Measurements from ENCODE around the gene ZBTB16. TPM values are rescaled to one million over a fixed set of nuclear protein-coding genes. Genes with fewer than 3 reads are reported as not detected.

Gene ZBTB16
- total RNA-seq, 2 experiments from 2014 or later, result 11.0 to 11.8 TPM

DNA sequence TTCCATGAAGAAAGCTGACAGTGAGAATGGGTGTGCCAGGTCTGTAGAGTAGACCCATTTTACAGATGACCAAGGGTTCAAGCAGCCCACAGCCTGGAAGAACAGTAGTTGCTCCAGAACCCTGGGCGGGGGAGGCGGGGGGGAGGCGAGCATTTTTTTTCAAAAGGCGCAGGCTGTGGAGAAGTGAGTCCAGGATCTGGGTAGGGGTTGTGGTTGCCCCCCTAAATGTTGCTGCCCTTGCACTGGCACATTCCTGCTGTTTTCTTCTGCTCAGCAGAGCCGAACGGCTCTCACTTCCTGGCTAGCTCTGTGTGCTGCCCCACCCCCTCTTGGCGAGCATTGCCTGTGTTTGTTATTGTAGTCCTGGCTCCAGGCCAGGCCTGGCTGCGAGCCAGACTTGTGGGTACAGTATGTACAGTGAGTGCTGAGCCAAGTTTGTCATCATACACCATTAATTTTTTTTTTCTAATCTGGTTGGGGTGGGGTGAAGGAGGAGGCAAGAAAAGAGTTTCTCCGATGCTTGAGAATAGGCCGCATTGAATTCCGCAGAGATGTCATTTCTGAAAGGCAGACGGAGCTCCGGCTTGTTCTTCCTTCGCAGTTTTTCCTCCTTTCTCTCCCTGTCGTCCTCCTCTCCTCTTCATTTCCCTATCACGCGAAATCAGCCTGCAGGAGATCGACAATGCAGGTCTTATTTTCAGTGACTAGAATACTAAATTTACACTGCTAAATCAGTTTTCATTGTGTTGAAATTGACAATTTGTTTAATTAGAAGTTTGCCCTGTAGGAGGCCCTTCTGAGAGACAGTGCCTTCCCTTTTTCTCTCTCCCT is 100.5 kb downstream of the ZBTB16 start:
- Mint-ChIP-seq H3K4me3 (peak overlapping the region; percentile 49), H3K9me3 (no peaks in the 10 kb centered on the region), H3K27ac (peak overlapping the region; percentile 75), H3K36me3 (ENCODE audit: low read depth) (peaks cover 21% of the 10 kb centered on the region), H3K4me1 (peaks cover 49% of the 10 kb centered on the region), H3K27me3 (peaks cover 3% of the 10 kb centered on the region)
- ChIA-PET POLR2A (interaction anchor here (0.7 to 2.7 kb wide), 11 partner anchors 10 to 106 kb away, joined by 3 to 17 read pairs (median 5); no protein-coding TSS in a partner anchor), CTCF (interaction anchor here (0.8 to 3.1 kb wide), 7 partner anchors 24 to 165 kb away, joined by 3 to 23 read pairs (median 3); no protein-coding TSS in a partner anchor)
- DNase-seq, result peak; percentile 97

DNA sequence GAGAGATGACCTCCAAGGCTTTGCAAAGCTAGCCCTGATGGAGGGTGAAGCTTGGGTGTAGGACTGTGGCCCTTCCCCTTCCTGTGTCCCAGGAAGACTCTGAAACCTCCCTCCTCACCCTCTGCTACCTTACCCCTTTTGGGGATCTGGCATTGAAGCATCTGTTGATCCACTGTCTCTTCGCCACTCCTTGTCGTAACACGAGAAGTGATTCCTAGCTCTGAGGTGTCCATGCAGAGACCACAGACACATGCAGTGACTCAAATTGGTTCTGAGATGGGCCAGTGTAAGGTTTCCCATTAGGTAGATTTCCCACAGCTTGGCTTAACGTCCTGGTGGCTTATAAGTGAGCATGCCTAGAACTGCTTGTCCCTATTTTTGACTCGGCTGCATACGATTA is 101.4 kb downstream of the ZBTB16 start:
- peaks cover 21% of the 10 kb centered on the region for H3K36me3 Mint-ChIP-seq (ENCODE audit: low read depth)
- POLR2A ChIA-PET, result interaction anchor here (0.7 to 2.7 kb wide), 4 partner anchors 9 to 32 kb away, joined by 3 to 17 read pairs (median 9); no protein-coding TSS in a partner anchor
- CTCF ChIA-PET, result interaction anchor here (3.1 kb wide), 1 partner anchor 100 kb away, joined by 23 read pairs; no protein-coding TSS in a partner anchor
- DNase-seq, result no peak
- no peaks in the 10 kb centered on the region for H3K9me3 Mint-ChIP-seq
- peaks cover 3% of the 10 kb centered on the region for H3K27me3 Mint-ChIP-seq
- H3K4me3 Mint-ChIP-seq, result peak overlapping the region; percentile 12
- H3K27ac Mint-ChIP-seq, result peak overlapping the region; percentile 75
- H3K4me1 Mint-ChIP-seq, result peaks cover 56% of the 10 kb centered on the region

DNA sequence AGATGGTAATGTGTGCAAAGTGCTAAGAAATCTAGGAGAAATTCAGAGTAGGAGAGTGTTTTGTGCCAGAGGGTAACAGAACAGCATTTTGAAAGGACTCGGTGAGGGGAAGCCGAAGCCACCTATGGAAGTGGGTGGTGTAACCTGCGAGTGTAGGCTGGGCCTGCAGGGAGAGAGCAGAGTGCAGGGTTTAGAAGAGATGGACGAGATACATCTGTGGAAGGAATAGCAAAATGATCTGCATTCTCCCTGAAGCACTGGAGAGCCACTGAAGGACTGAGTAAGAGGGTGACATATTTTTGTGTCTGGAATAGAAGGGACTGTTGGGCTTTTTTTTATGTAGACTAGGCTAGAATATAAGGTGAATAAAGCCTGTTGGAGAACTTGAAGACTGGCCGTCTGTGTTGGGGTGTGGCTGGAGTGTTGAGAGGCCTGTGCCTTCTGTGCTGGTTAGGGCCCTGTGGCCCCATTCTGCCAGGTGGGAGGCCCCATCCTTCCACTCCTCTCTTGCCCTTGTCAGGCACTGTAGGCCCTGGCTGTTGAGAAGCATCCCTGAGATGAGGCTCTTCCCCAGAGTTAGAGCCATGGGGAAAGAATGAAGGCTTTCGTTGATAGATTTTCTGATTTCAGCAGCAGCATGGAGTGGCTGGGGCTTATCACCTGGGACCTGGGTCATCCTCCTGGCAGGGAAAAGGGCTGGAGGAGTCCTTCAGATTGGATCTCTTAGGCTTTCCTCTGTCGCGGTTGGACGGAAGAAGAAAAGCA is 102.2 kb downstream of the ZBTB16 start:
- peaks cover 3% of the 10 kb centered on the region for H3K27me3 Mint-ChIP-seq
- peaks cover 21% of the 10 kb centered on the region for H3K36me3 Mint-ChIP-seq (ENCODE audit: low read depth)
- ChIA-PET POLR2A (interaction anchor here (0.9 to 2.7 kb wide), 5 partner anchors 11 to 54 kb away, joined by 3 to 17 read pairs (median 5); no protein-coding TSS in a partner anchor), CTCF (interaction anchor here (3.1 kb wide), 1 partner anchor 100 kb away, joined by 23 read pairs; no protein-coding TSS in a partner anchor)
- H3K27ac Mint-ChIP-seq, result peak overlapping the region; percentile 47
- H3K9me3 Mint-ChIP-seq, result no peaks in the 10 kb centered on the region
- peaks cover 64% of the 10 kb centered on the region for H3K4me1 Mint-ChIP-seq
- H3K4me3 Mint-ChIP-seq, result no peak overlapping the region
- DNase-seq, result no peak

DNA sequence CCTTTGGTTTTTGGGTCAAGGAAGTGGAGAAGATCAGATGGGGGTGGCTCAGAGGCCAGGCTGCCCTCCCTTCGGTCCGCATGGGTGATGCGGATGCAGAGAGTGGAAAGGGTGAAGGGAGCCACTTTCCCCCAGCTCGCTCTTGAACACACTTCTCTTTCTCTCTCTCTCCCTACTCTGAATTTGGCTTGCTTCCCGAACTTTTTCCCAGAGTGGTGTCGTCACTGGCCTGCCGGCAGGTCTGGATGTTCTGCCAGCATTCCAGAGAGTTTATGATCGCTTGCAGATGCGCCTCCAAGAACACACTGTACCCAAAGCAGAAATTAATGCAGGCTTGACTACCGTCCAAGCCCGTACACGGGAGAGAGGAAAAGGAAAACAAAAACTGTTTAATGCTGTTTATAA is 103.2 kb downstream of the ZBTB16 start:
- no peak overlapping the region for H3K27ac Mint-ChIP-seq
- CTCF ChIA-PET, result no interaction called here
- no peaks in the 10 kb centered on the region for H3K9me3 Mint-ChIP-seq
- no peak for DNase-seq
- no peak overlapping the region for H3K4me3 Mint-ChIP-seq
- H3K36me3 Mint-ChIP-seq (ENCODE audit: low read depth), result peaks cover 18% of the 10 kb centered on the region
- POLR2A ChIA-PET, result interaction anchor here (0.9 to 1.7 kb wide), 3 partner anchors 12 to 53 kb away, joined by 3 to 5 read pairs (median 4); no protein-coding TSS in a partner anchor
- peaks cover 3% of the 10 kb centered on the region for H3K27me3 Mint-ChIP-seq
- peaks cover 71% of the 10 kb centered on the region for H3K4me1 Mint-ChIP-seq

DNA sequence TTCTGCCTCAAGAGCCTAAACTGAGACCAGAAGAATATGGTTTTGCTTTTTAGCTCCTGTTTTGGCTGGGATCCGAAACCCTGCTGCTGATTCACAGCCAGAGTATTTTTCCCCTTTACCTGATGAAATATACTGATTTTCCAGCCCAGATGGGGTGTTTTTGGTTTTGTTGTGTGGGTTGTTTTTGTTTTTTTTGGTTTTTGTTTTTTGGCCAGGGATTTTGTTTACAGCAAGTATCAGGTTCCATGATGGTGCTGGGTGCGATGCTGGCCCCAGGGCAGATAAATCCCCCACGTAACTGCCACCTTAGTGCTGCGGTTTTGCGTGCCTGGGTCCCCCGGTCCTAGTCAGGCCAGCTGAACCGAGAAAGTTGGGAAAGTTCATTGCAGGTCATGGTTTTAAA is 103.7 kb downstream of the ZBTB16 start:
- ChIA-PET POLR2A (interaction anchor here (1.3 to 1.7 kb wide), 2 partner anchors 12 to 20 kb away, joined by 4 to 5 read pairs; no protein-coding TSS in a partner anchor), CTCF (no interaction called here)
- H3K27me3 Mint-ChIP-seq, result peaks cover 3% of the 10 kb centered on the region
- peaks cover 71% of the 10 kb centered on the region for H3K4me1 Mint-ChIP-seq
- DNase-seq, result no peak
- peaks cover 13% of the 10 kb centered on the region for H3K36me3 Mint-ChIP-seq (ENCODE audit: low read depth)
- H3K9me3 Mint-ChIP-seq, result no peaks in the 10 kb centered on the region
- H3K27ac Mint-ChIP-seq, result no peak overlapping the region
- no peak overlapping the region for H3K4me3 Mint-ChIP-seq

DNA sequence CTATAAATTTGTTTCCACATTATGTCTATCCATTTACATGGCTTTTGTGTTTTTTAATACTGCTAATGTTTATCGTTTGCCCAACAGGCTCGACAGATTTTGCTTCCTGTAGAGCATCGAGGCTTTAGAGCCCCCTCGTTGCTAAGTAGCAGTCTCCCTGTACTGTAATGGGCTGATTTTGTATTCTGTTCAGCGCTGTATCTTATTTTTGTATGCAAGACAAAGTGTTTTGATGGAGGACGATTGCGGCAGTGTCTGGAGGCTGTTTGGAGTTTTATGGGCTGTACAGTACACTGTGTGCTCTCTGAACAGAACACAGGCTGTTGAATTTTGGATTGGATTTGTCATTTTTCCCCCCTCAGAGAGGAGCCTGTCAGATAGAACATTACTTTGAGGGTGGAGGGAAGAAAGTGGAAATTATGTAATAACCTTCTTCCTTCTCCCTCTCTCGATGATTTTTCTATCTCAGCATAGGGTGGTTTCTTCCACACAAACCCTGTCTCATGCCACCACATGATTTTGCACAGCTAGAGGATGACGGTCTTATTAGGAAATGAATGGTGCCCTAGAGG is 104.4 kb downstream of the ZBTB16 start:
- H3K9me3 Mint-ChIP-seq, result no peaks in the 10 kb centered on the region
- no peak overlapping the region for H3K4me3 Mint-ChIP-seq
- ChIA-PET CTCF (no interaction called here), POLR2A (no interaction called here)
- H3K4me1 Mint-ChIP-seq, result peaks cover 75% of the 10 kb centered on the region
- peaks cover 3% of the 10 kb centered on the region for H3K27me3 Mint-ChIP-seq
- H3K36me3 Mint-ChIP-seq (ENCODE audit: low read depth), result peaks cover 10% of the 10 kb centered on the region
- DNase-seq, result no peak
- no peak overlapping the region for H3K27ac Mint-ChIP-seq

DNA sequence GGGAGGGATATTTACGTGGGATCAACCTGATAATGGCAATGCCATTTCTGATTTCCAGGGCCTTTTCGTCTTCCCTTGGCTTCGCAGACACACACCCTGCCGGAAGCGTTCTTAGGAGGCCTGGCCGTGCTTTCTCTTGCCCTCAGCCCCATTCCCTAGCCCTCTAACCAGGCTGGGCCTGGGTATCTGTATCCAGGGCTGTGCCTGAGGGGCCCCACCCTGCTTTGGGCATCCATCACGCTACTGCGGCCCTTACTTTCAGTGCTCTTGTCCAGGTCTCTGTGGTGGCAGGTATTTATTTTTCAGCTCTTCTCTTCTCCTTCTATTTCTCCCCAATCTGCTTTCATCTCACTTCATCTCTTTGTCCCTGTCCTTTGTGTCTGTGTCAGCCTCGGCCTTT is 105.0 kb downstream of the ZBTB16 start:
- H3K9me3 Mint-ChIP-seq, result no peaks in the 10 kb centered on the region
- H3K27me3 Mint-ChIP-seq, result peaks cover 3% of the 10 kb centered on the region
- no peak for DNase-seq
- peaks cover 76% of the 10 kb centered on the region for H3K4me1 Mint-ChIP-seq
- ChIA-PET CTCF (no interaction called here), POLR2A (no interaction called here)
- no peak overlapping the region for H3K27ac Mint-ChIP-seq
- H3K36me3 Mint-ChIP-seq (ENCODE audit: low read depth), result peaks cover 7% of the 10 kb centered on the region
- no peak overlapping the region for H3K4me3 Mint-ChIP-seq

DNA sequence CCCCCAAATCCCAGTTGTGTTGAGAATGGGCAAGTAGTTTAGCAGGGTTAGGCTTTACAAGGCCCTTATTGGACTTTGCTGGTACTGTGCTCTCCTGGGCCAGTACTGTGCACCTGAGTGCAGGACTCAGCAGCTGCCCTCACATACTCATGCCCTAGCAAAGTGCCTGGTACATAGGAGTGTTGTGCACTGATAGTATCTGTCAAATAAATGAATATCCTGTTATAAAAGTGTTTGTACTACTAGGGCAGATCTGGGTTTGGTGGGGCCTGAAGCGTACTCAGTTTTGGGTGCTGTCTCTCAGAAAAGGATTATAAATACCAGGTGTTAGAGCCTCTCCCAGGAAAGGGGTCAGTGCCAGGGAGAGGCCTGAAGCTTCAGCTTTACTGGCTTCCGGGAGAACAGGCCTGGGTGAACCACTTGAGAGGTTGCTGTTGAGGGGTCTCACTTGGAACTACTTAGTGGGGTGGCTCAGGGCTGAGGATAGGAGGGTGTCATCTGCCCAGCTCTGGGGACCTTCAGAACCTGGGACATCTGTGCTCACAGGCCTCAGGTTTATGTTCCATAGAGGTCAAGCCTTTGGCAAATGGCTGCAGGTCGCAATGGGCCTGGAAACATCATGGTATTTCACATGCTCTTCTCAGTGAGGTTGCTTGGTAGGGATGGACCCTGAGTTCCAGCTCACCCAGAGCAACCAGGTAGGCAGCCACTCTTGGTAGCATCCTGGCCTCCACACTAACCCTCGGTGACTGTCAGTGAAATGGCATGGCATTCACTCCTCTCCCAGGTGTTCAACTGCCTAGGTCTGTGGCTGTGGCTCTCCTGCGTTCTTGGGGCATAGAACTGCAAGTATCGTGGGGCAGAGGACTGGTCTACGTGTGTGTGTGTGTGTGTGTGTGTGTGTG is 106.1 kb downstream of the ZBTB16 start:
- POLR2A ChIA-PET, result interaction anchor here (1.0 to 1.2 kb wide), 2 partner anchors 9 to 107 kb away, joined by 3 read pairs; no protein-coding TSS in a partner anchor

DNA sequence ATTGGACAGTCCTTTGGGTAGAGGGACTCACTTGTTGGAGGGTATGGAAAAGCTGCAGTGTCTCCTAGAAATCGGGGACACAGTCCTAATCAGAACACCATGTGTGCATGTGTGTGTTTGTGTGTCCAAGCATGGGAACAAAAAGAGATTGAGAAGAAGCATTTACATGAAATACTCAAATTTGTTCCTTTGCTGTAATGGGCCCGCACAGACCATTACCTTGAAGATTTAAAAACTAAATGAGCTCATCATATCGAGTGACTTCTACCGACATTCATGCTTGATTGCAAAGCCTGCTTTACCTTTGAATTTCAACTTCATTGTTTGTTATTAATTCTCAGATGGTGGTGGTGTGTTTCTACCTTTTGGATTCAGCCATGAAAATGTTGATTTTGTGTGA is 106.9 kb downstream of the ZBTB16 start:
- Mint-ChIP-seq H3K27me3 (peaks cover 3% of the 10 kb centered on the region), H3K36me3 (ENCODE audit: low read depth) (peaks cover 4% of the 10 kb centered on the region), H3K27ac (peak overlapping the region; percentile 73), H3K9me3 (no peaks in the 10 kb centered on the region), H3K4me3 (no peak overlapping the region), H3K4me1 (peaks cover 61% of the 10 kb centered on the region)
- no peak for DNase-seq
- ChIA-PET POLR2A (interaction anchor here (0.7 to 9.0 kb wide), 6 partner anchors 8 to 108 kb away, joined by 3 to 121 read pairs (median 5); no protein-coding TSS in a partner anchor), CTCF (interaction anchor here (0.6 to 3.2 kb wide), 9 partner anchors 11 to 105 kb away, joined by 3 to 18 read pairs (median 4); no protein-coding TSS in a partner anchor)

More for the DNA sequence above, 106.1 kb downstream of the ZBTB16 start:
- H3K4me3 Mint-ChIP-seq, result no peak overlapping the region
- H3K36me3 Mint-ChIP-seq (ENCODE audit: low read depth), result peaks cover 7% of the 10 kb centered on the region
- H3K27me3 Mint-ChIP-seq, result peaks cover 3% of the 10 kb centered on the region
- peak overlapping the region; percentile 27 for H3K27ac Mint-ChIP-seq
- no peak for DNase-seq
- H3K9me3 Mint-ChIP-seq, result no peaks in the 10 kb centered on the region
- H3K4me1 Mint-ChIP-seq, result peaks cover 69% of the 10 kb centered on the region
- CTCF ChIA-PET, result interaction anchor here (1.2 to 3.2 kb wide), 3 partner anchors 18 to 96 kb away, joined by 4 to 18 read pairs (median 10); no protein-coding TSS in a partner anchor

DNA sequence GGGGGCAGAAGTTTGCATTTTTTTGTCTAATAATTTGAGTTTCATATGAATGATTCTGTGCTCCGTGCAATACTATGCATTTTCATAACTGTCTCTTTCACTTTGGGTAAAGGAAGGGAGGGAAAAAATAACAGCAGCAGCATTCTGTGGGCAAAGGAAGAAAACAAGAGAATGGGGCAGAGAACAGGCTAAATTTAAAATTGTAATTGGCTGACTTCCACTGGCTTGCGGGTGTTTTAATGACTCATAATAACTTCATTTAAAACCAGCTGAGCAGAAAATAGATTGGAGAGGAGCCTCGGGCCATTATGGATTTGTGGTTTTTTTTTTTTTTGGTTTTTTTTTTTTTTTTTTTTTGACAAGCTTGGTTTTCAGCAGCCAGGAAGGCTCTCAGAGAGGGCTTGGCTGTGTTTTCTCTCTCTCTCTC is 107.4 kb downstream of the ZBTB16 start:
- peaks cover 61% of the 10 kb centered on the region for H3K4me1 Mint-ChIP-seq
- POLR2A ChIA-PET, result interaction anchor here (0.7 to 9.0 kb wide), 7 partner anchors 14 to 108 kb away, joined by 3 to 121 read pairs (median 4); no protein-coding TSS in a partner anchor

DNA sequence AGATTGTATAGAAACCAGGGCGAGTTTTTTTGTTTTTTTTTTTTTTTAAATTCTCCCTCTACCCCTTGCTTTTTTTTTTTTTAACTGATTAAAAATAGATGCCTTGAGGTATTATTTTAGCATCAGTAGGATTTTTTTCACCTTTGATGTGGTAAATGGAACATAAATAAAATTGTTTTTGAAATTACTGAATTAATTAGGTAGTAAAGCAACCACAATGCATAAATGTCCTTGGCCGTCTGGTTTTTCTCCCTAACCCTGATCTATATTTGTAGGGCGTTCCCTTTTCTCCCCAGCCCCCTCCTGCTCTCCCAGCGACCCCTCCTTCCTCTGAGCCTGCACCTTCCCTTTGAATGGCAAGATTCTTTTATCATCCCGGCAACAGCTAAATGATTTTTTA is 107.8 kb downstream of the ZBTB16 start:
- Mint-ChIP-seq H3K9me3 (no peaks in the 10 kb centered on the region), H3K4me3 (peak overlapping the region; percentile 42), H3K27me3 (peaks cover 2% of the 10 kb centered on the region), H3K4me1 (peaks cover 63% of the 10 kb centered on the region), H3K27ac (peak overlapping the region; percentile 73), H3K36me3 (ENCODE audit: low read depth) (no peaks in the 10 kb centered on the region)
- DNase-seq, result no peak
- POLR2A ChIA-PET, result interaction anchor here (0.7 to 9.0 kb wide), 6 partner anchors 14 to 107 kb away, joined by 3 to 121 read pairs (median 6); no protein-coding TSS in a partner anchor
- CTCF ChIA-PET, result interaction anchor here (0.7 to 3.2 kb wide), 9 partner anchors 11 to 106 kb away, joined by 3 to 18 read pairs (median 4); no protein-coding TSS in a partner anchor

More for the DNA sequence above, 107.4 kb downstream of the ZBTB16 start:
- Mint-ChIP-seq H3K4me3 (no peak overlapping the region), H3K9me3 (no peaks in the 10 kb centered on the region), H3K27me3 (peaks cover 2% of the 10 kb centered on the region), H3K36me3 (ENCODE audit: low read depth) (no peaks in the 10 kb centered on the region), H3K27ac (peak overlapping the region; percentile 73)
- DNase-seq, result no peak
- CTCF ChIA-PET, result interaction anchor here (0.6 to 3.2 kb wide), 12 partner anchors 11 to 106 kb away, joined by 3 to 18 read pairs (median 4); no protein-coding TSS in a partner anchor
